Measurements from ENCODE around the gene SSU72. TPM values are rescaled to one million over a fixed set of nuclear protein-coding genes. Genes with fewer than 3 reads are reported as not detected.

Gene SSU72
- total RNA-seq, 4 donors from 2014 or later: 129 to 161 (median 146) TPM

DNA sequence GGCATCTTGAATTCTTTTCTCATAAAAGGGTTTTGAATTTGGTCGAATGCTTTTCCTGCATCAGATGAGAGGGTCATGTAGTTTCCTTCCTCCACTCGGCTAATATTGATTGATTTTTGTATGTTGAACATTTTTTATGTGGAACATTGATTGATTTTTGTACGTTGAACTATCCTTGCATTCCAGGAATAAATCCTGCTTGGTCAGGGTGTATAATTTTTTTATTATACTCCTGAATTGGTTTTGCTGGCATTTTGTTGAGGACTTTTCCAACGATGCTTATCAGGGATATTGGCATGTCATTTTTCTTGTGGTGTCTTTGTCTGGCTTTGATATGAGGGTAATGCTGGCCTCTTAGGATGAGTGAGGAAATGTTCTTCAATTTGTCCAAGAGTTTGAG is 42.7 kb downstream of the SSU72 start:
- Histone ChIP-seq H3K27ac (no peak overlapping the region), H3K36me3 (peaks cover 0 to 88% (median 4%) of the 10 kb centered on the region in 3 donors), H3K27me3 (no peaks in the 10 kb centered on the region), H3K9me3 (peaks cover 0 to 28% (median 3%) of the 10 kb centered on the region in 4 donors), H3K4me3 (no peak overlapping the region), H3K4me1 (no peaks in the 10 kb centered on the region)
- TF ChIP-seq EP300 (IDR thresholded peaks at IDR 0.05): no peak
- no peak for TF ChIP-seq POLR2A (IDR thresholded peaks at IDR 0.05)
- no peak for TF ChIP-seq CTCF (IDR thresholded peaks at IDR 0.05)
- DNase-seq (ENCODE audit: low spot score in 2 of 2): no peak
- 93 to 97% methylated on average over 4 of the region's 4 CpGs for WGBS, 2 donors

GRCh38 chr1:1529936-1530335 is 44.7 kb downstream of the SSU72 start:
- peaks cover 0 to 90% (median 4%) of the 10 kb centered on the region in 3 donors for H3K36me3 ChIP-seq
- no peak for DNase-seq (ENCODE audit: low spot score in 2 of 2)
- 97 to 99% methylated on average over 8 of the region's 8 CpGs for WGBS, 2 donors

DNA sequence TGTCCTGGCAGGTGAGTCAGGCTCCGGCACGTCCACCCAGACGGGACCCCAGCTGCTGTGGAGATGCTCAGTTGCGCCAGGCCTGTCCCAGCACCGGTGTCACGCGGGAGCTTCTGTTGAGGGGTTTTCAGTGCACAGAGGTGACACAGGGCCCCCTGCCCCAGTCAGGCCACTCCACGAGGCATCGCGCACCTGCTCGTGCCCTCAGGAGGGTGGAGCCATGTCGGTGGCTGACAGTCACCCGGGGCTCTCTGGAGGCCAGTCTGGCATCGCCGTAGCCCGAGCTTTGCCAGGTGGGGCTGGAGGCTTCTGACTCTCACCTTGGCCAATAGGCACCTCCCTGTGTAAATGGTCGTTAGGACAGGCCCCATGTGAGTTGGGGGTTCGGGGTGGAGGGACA is 45.3 kb downstream of the SSU72 start:
- DNase-seq (ENCODE audit: low spot score in 2 of 2): no peak
- Histone ChIP-seq H3K36me3 (peaks cover 0 to 89% (median 4%) of the 10 kb centered on the region in 3 donors), H3K27ac (no peak overlapping the region), H3K4me3 (no peak overlapping the region), H3K4me1 (no peaks in the 10 kb centered on the region), H3K27me3 (no peaks in the 10 kb centered on the region), H3K9me3 (peaks cover 0 to 28% (median 3%) of the 10 kb centered on the region in 4 donors)
- no peak for TF ChIP-seq EP300 (IDR thresholded peaks at IDR 0.05)
- no peak for TF ChIP-seq POLR2A (IDR thresholded peaks at IDR 0.05)
- TF ChIP-seq CTCF (IDR thresholded peaks at IDR 0.05): no peak
- 96 to 98% methylated on average over 9 to 16 of the region's 18 CpGs for WGBS, 2 donors

More at GRCh38 chr1:1529936-1530335, 44.7 kb downstream of the SSU72 start:
- TF ChIP-seq EP300 (IDR thresholded peaks at IDR 0.05): no peak
- TF ChIP-seq POLR2A (IDR thresholded peaks at IDR 0.05): no peak
- TF ChIP-seq CTCF (IDR thresholded peaks at IDR 0.05): no peak
- no peaks in the 10 kb centered on the region for H3K27me3 ChIP-seq
- H3K4me3 ChIP-seq: no peak overlapping the region
- H3K9me3 ChIP-seq: peaks cover 0 to 28% (median 3%) of the 10 kb centered on the region in 4 donors
- no peaks in the 10 kb centered on the region for H3K4me1 ChIP-seq
- no peak overlapping the region for H3K27ac ChIP-seq

- no peaks in the 10 kb centered on the region for H3K4me1 ChIP-seq
- 87 to 93% methylated on average over 18 to 36 of the region's 37 CpGs for whole genome bisulfite sequencing, 2 donors
- peaks cover 0 to 87% (median 4%) of the 10 kb centered on the region in 3 donors for H3K36me3 ChIP-seq
Observed at GRCh38 chr1:1528301-1529267, 46.1 kb downstream of the SSU72 start.

More at GRCh38 chr1:1528301-1529267, 46.1 kb downstream of the SSU72 start:
- Histone ChIP-seq H3K9me3 (peaks cover 0 to 28% (median 3%) of the 10 kb centered on the region in 4 donors), H3K4me3 (no peak overlapping the region), H3K27ac (no peak overlapping the region), H3K27me3 (no peaks in the 10 kb centered on the region)
- TF ChIP-seq CTCF (IDR thresholded peaks at IDR 0.05) (no peak), POLR2A (IDR thresholded peaks at IDR 0.05) (no peak), EP300 (IDR thresholded peaks at IDR 0.05) (no peak)
- DNase-seq (ENCODE audit: low spot score in 2 of 2): no peak

Data from tibial nerve (tissue), 4 donors.